Hepatocyte (in vitro differentiated cells): ENCODE results near the gene CRADD.

Source experiments
- EZH2 ChIP-seq: fragments of 200-600 bp; sonication (generic); IDR thresholded peaks from 2 replicates; pipeline ENCODE4 v1.6.1; 2016; ENCODE audit warnings: antibody characterized with exemption, mild to moderate bottlenecking, borderline replicate concordance
- EZH2phosphoT487 ChIP-seq: fragments of 200-600 bp; sonication (generic); IDR thresholded peaks from one replicate; pipeline ENCODE4 v1.6.1; 2018; ENCODE audit warnings: antibody characterized with exemption, mild to moderate bottlenecking, low read depth, moderate library complexity; ENCODE audit not compliant: unreplicated experiment, severe bottlenecking
- TF ChIP-seq, protein P1 (sequence below): fragments of 200-600 bp; sonication (generic); IDR thresholded peaks from 2 replicates; pipeline ENCODE4 v1.5.1; 2016; ENCODE audit warnings: antibody characterized with exemption, mild to moderate bottlenecking; ENCODE audit not compliant: poor library complexity

DNA sequence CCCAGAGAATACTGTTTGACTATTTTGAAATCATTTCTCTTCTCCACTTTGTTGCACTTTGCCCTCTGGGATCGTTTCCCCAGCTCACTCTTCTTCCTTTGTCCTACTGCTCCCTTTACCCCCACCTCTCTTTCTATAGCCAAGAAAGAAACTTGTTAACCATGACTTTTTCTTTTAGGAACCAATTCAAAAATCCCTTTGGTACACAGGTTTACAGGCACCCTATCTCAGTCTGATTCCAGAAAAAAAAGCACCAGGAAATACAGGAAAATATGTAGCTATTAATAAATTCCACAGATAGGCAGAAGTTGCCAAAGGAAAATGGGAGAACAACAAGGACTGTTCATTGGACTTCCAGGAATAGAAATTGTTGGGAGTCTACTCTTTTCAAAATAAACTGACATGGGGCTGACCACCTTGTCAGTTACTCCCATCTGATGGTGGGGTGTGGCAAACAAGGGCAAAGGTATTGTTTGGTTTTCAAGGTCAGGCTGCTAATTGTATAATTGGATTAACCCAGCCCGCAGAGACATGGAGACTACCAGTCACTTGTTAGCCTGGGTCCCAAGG lies 82.4 kb downstream of the CRADD start:
- TF ChIP-seq, protein P1, sequence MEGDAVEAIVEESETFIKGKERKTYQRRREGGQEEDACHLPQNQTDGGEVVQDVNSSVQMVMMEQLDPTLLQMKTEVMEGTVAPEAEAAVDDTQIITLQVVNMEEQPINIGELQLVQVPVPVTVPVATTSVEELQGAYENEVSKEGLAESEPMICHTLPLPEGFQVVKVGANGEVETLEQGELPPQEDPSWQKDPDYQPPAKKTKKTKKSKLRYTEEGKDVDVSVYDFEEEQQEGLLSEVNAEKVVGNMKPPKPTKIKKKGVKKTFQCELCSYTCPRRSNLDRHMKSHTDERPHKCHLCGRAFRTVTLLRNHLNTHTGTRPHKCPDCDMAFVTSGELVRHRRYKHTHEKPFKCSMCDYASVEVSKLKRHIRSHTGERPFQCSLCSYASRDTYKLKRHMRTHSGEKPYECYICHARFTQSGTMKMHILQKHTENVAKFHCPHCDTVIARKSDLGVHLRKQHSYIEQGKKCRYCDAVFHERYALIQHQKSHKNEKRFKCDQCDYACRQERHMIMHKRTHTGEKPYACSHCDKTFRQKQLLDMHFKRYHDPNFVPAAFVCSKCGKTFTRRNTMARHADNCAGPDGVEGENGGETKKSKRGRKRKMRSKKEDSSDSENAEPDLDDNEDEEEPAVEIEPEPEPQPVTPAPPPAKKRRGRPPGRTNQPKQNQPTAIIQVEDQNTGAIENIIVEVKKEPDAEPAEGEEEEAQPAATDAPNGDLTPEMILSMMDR: no peak
- no peak for TF ChIP-seq EZH2
- TF ChIP-seq EZH2phosphoT487: no peak
